Measurements from ENCODE around the gene TMTC2.
"Not testable (repeated sequence)": the region's sequence is repeated elsewhere in the genome, so short reads cannot be mapped to it uniquely, and the experiment has no call there.

The TMTC2 gene

GRCh38 chr12:82800185-82800584 lies 113.5 kb downstream of the TMTC2 start:
- no peak overlapping the region for H3K4me3 ChIP-seq (ENCODE audit: low read length)
- DNase-seq (ENCODE audit: low read depth), result no peak
- TF ChIP-seq, protein P1, sequence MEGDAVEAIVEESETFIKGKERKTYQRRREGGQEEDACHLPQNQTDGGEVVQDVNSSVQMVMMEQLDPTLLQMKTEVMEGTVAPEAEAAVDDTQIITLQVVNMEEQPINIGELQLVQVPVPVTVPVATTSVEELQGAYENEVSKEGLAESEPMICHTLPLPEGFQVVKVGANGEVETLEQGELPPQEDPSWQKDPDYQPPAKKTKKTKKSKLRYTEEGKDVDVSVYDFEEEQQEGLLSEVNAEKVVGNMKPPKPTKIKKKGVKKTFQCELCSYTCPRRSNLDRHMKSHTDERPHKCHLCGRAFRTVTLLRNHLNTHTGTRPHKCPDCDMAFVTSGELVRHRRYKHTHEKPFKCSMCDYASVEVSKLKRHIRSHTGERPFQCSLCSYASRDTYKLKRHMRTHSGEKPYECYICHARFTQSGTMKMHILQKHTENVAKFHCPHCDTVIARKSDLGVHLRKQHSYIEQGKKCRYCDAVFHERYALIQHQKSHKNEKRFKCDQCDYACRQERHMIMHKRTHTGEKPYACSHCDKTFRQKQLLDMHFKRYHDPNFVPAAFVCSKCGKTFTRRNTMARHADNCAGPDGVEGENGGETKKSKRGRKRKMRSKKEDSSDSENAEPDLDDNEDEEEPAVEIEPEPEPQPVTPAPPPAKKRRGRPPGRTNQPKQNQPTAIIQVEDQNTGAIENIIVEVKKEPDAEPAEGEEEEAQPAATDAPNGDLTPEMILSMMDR (conservative IDR thresholded peaks at IDR 0.05; ENCODE audit: low read length), result no peak

DNA sequence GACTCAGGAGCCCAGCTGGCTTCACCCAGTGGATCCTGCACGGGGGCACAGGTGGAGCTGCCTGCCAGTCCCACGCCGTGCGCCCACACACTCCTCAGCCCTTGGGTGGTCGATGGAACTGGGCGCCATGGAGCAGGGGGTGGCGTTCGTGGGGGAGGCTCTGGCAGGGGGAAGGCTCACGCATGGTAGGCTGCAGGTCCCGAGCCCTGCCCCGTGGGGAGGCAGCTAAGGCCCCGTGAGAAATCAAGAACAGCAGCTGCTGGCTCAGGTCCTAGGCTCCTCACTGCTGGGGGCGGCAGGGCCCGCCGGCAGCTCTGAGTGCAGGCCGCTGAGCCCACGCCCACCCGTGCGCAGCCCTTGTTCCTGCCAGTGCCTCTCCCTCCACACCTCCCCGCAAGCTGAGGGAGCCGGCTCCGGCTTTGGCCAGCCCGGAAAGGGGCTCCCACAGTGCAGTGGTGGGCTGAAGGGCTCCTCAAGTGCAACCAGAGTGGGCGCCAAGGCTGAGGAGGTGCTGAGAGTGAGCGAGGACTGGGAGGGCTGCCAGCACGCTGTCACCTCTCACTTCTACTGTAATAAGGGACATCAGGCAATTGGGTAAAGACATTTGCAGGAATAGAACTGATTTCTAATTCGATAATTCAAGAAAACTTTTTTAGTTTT lies 115.4 kb downstream of the TMTC2 start:
- TF ChIP-seq, protein P1 (conservative IDR thresholded peaks at IDR 0.05; ENCODE audit: low read length), result no peak
- no peak for DNase-seq (ENCODE audit: low read depth)
- no peak overlapping the region for H3K4me3 ChIP-seq (ENCODE audit: low read length)

GRCh38 chr12:82803201-82803600 lies 116.5 kb downstream of the TMTC2 start:
- TF ChIP-seq, protein P1 (conservative IDR thresholded peaks at IDR 0.05; ENCODE audit: low read length), result no peak
- no peak for DNase-seq (ENCODE audit: low read depth)
- H3K4me3 ChIP-seq (ENCODE audit: low read length), result no peak overlapping the region

- no peak overlapping the region for H3K4me3 ChIP-seq (ENCODE audit: low read length)
- TF ChIP-seq, protein P1 (conservative IDR thresholded peaks at IDR 0.05; ENCODE audit: low read length), result no peak
- no peak for DNase-seq (ENCODE audit: low read depth)
These were observed 117.9 kb downstream of the TMTC2 start for GRCh38 chr12:82804601-82805000.

DNA sequence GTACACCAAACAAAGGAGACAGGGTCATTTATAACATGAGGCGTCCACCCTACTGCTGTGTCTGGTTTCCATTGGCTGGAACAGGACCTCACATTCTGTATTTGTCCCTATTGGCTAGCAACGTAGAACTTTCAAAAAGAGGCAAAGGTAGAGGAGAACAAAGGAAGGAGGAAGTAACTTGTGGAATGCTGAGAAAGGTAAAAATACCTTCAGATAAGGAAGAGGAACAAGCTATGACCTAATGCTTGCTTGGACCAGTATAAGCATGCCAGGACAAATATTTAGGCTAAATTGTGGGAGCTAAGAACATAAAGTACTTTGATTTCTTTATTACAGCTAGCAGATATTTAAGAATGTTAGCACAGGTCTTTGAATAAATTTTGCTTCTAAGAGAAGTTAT lies 118.3 kb downstream of the TMTC2 start:
- not testable (repeated sequence) for H3K4me3 ChIP-seq (ENCODE audit: low read length); DNase-seq (ENCODE audit: low read depth)

DNA sequence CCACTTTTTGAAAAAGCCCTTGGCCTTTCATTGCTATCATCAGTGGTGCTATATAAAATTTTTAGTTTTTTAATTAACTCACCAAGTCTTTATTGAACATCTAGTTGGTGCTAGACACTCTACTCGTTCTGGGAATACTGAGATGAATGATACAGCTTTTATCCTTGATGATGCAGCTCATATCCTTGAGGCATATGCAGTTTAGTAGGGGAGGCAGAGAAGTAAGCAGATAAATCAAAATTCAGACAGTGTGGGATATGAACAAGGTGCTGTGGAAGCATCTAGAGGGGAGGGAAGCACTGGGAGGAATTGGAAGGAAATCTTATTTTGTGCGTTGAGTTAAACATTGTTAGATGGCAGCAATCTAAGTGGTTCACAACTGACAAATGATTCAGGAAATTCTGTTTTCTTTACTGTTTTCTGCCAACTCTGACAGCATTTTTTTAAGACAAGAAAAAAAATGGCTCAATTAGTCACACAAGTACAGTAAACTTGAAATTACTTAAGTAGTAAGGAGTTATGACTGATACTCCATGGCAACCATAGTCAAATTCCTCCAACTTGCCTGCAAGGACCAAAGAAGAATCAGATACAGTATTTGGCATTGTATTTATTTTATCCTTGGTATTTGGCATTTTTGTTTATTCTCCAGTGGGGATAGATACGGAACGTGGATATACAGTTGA lies 119.2 kb downstream of the TMTC2 start:
- DNase-seq (ENCODE audit: low read depth), result peak; percentile 13
- TF ChIP-seq, protein P1 (conservative IDR thresholded peaks at IDR 0.05; ENCODE audit: low read length), result no peak
- no peak overlapping the region for H3K4me3 ChIP-seq (ENCODE audit: low read length)

GRCh38 chr12:82807132-82807737 lies 120.5 kb downstream of the TMTC2 start:
- DNase-seq (ENCODE audit: low read depth), result no peak
- TF ChIP-seq, protein P1 (conservative IDR thresholded peaks at IDR 0.05; ENCODE audit: low read length), result no peak
- H3K4me3 ChIP-seq (ENCODE audit: low read length), result no peak overlapping the region
